Measurements from ENCODE around the gene JAKMIP1. TPM values are rescaled to one million over a fixed set of nuclear protein-coding genes. Genes with fewer than 3 reads are reported as not detected.

Gene JAKMIP1
- total RNA-seq, 3 donors from 2014 or later: 0.66 to 0.88 (median 0.80) TPM

- H3K4me3 ChIP-seq: no peak overlapping the region
- peaks cover 0 to 8% of the 10 kb centered on the region in 2 donors for H3K27me3 ChIP-seq
- H3K27ac ChIP-seq: no peak overlapping the region
- DNase-seq (ENCODE audit: low spot score in 2 of 2): no peak
- no peaks in the 10 kb centered on the region for H3K36me3 ChIP-seq
- H3K4me1 ChIP-seq: no peaks in the 10 kb centered on the region
- intact Hi-C loops (cut with DNase I; ENCODE audit: low total_unique reads): no loop called here
- no peaks in the 10 kb centered on the region for H3K9me3 ChIP-seq
- TF ChIP-seq POLR2A (IDR thresholded peaks at IDR 0.05): no peak
- no peak for TF ChIP-seq POLR2AphosphoS5 (IDR thresholded peaks at IDR 0.05)
- no peak for TF ChIP-seq CTCF (IDR thresholded peaks at IDR 0.05)
Observed at GRCh38 chr4:6074758-6075157, 125.6 kb downstream of the JAKMIP1 start.

- Histone ChIP-seq H3K27me3 (peaks cover 0 to 8% of the 10 kb centered on the region in 2 donors), H3K4me1 (no peaks in the 10 kb centered on the region), H3K27ac (no peak overlapping the region), H3K36me3 (no peaks in the 10 kb centered on the region), H3K9me3 (no peaks in the 10 kb centered on the region), H3K4me3 (no peak overlapping the region)
- intact Hi-C loops (cut with DNase I; ENCODE audit: low total_unique reads): no loop called here
- no peak for DNase-seq (ENCODE audit: low spot score in 2 of 2)
- TF ChIP-seq CTCF (IDR thresholded peaks at IDR 0.05) (no peak), POLR2AphosphoS5 (IDR thresholded peaks at IDR 0.05) (no peak), POLR2A (IDR thresholded peaks at IDR 0.05) (no peak)
Observed at GRCh38 chr4:6071959-6072720, 128.2 kb downstream of the JAKMIP1 start.

GRCh38 chr4:6071191-6071958 is 129.0 kb downstream of the JAKMIP1 start:
- intact Hi-C loops (cut with DNase I; ENCODE audit: low total_unique reads): no loop called here
- Histone ChIP-seq H3K27me3 (peaks cover 0 to 8% of the 10 kb centered on the region in 2 donors), H3K9me3 (no peaks in the 10 kb centered on the region), H3K27ac (no peak overlapping the region), H3K4me3 (no peak overlapping the region), H3K36me3 (no peaks in the 10 kb centered on the region), H3K4me1 (no peaks in the 10 kb centered on the region)
- DNase-seq (ENCODE audit: low spot score in 2 of 2): no peak
- TF ChIP-seq POLR2A (IDR thresholded peaks at IDR 0.05) (no peak), POLR2AphosphoS5 (IDR thresholded peaks at IDR 0.05) (no peak)

- no peaks in the 10 kb centered on the region for H3K4me1 ChIP-seq
- peaks cover 0 to 8% of the 10 kb centered on the region in 2 donors for H3K27me3 ChIP-seq
Observed at GRCh38 chr4:6069845-6070709, 130.3 kb downstream of the JAKMIP1 start.

More at GRCh38 chr4:6069845-6070709, 130.3 kb downstream of the JAKMIP1 start:
- intact Hi-C loops (cut with DNase I; ENCODE audit: low total_unique reads): no loop called here
- TF ChIP-seq POLR2AphosphoS5 (IDR thresholded peaks at IDR 0.05) (no peak), CTCF (IDR thresholded peaks at IDR 0.05) (no peak), POLR2A (IDR thresholded peaks at IDR 0.05) (no peak)
- DNase-seq (ENCODE audit: low spot score in 2 of 2): no peak
- Histone ChIP-seq H3K9me3 (no peaks in the 10 kb centered on the region), H3K27ac (no peak overlapping the region), H3K4me3 (no peak overlapping the region), H3K36me3 (no peaks in the 10 kb centered on the region)

All from breast epithelium (tissue), 4 donors.